H1 (cell line): Measurements from ENCODE around the gene GP9.

Experiments
- JUN ChIP-seq: IDR thresholded peaks from 2 replicates; pipeline ENCODE4 v1.6.1; 2011; ENCODE audit warnings: low read depth, mild to moderate bottlenecking, improper control_type of control experiment, low read length
- MAX ChIP-seq: IDR thresholded peaks from 2 replicates; pipeline ENCODE4 v1.6.1; 2012; ENCODE audit warnings: inconsistent platforms
- POLR2A ChIP-seq, 2 experiments: IDR thresholded peaks; 1 replicate in 1 of 2; 2 replicates in 1 of 2; pipeline ENCODE4 v1.6.1; 2011; ENCODE audit warnings: low read depth in 2 of 2, low read length in 2 of 2, mild to moderate bottlenecking in 2 of 2; ENCODE audit errors: control extremely low read depth in 1 of 2
- POLR2AphosphoS5 ChIP-seq: IDR thresholded peaks from 2 replicates; pipeline ENCODE4 v1.6.1; 2011; ENCODE audit warnings: low read depth, low read length
- POU5F1 ChIP-seq: IDR thresholded peaks from 2 replicates; pipeline ENCODE4 v1.6.1; 2011; ENCODE audit warnings: low read depth, mild to moderate bottlenecking, low read length, moderate library complexity
- RAD21 ChIP-seq, 2 experiments: IDR thresholded peaks in 1 of 2; conservative IDR thresholded peaks in 1 of 2; 2 replicates each; pipeline ENCODE4 v1.6.1; 2011; ENCODE audit warnings: low read depth in 2 of 2, low read length in 2 of 2, improper control_type of control experiment in 1 of 2, inconsistent platforms in 1 of 2, mild to moderate bottlenecking in 1 of 2, moderate library complexity in 1 of 2
- RXRA ChIP-seq: IDR thresholded peaks from 2 replicates; pipeline ENCODE4 v1.6.1; 2011; ENCODE audit warnings: low read depth, mild to moderate bottlenecking, low read length, moderate library complexity; ENCODE audit not compliant: insufficient read depth
- SP1 ChIP-seq: IDR thresholded peaks from 2 replicates; pipeline ENCODE4 v1.6.1; 2011; ENCODE audit warnings: low read depth, low read length
- SUZ12 ChIP-seq: fragments of 200-600 bp; sonication (generic); IDR thresholded peaks from 2 replicates; pipeline ENCODE4 v1.6.1; 2012; ENCODE audit warnings: mild to moderate bottlenecking, inconsistent platforms, low read length, moderate library complexity, mixed read lengths
- ZNF274 ChIP-seq: IDR thresholded peaks from 2 replicates; pipeline ENCODE4 v1.7.0; 2012; ENCODE audit warnings: low read length, borderline replicate concordance; ENCODE audit errors: extremely low read depth
- TF ChIP-seq, protein P1 (sequence below), 3 experiments: IDR thresholded peaks; 1 replicate in 2 of 3; 2 replicates in 1 of 3; pipeline versions ENCODE4 v1.5.1 to v1.6.1; 2011; ENCODE audit warnings: low read length in 3 of 3, mild to moderate bottlenecking in 3 of 3, inconsistent platforms in 2 of 3, low read depth in 1 of 3, moderate library complexity in 1 of 3; ENCODE audit not compliant: insufficient read depth in 1 of 3; ENCODE audit errors: control extremely low read depth in 1 of 3

DNA sequence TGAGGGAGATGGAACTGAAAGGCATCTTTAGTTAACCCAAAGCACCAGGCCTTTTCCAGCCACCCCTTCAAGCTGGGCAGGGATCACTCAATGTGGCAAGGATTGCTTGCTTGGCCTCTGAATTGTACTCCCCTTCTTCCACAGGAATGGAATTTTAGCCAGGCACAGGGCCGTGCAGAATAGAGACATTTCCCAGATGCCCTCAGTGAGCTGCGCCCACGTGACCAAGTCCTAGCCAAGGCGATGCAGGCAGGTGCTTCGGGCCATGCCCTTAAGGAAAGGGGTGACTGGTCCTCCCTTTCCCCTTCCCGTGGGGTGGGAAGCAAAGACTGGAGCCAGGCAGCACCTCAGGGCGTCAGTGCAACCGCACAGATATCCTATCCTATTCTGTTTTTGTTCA is 17.9 kb downstream of the GP9 start:
- TF ChIP-seq POLR2AphosphoS5 (no peak), SUZ12 (no peak), RAD21 (IDR thresholded peaks at IDR 0.05 in 1 of 2, conservative IDR thresholded peaks at IDR 0.05 in 1 of 2; ENCODE audit: low read depth in 2 of 2, low read length in 2 of 2) (no peak), POLR2A (IDR thresholded peaks at IDR 0.05; ENCODE audit: control extremely low read depth in 1 of 2, low read depth in 2 of 2, low read length in 2 of 2) (no peak), SP1 (no peak), JUN (no peak), POU5F1 (no peak), ZNF274 (no peak), MAX (no peak), RXRA (no peak)
- TF ChIP-seq, protein P1, sequence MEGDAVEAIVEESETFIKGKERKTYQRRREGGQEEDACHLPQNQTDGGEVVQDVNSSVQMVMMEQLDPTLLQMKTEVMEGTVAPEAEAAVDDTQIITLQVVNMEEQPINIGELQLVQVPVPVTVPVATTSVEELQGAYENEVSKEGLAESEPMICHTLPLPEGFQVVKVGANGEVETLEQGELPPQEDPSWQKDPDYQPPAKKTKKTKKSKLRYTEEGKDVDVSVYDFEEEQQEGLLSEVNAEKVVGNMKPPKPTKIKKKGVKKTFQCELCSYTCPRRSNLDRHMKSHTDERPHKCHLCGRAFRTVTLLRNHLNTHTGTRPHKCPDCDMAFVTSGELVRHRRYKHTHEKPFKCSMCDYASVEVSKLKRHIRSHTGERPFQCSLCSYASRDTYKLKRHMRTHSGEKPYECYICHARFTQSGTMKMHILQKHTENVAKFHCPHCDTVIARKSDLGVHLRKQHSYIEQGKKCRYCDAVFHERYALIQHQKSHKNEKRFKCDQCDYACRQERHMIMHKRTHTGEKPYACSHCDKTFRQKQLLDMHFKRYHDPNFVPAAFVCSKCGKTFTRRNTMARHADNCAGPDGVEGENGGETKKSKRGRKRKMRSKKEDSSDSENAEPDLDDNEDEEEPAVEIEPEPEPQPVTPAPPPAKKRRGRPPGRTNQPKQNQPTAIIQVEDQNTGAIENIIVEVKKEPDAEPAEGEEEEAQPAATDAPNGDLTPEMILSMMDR (IDR thresholded peaks at IDR 0.05; ENCODE audit: control extremely low read depth in 1 of 3, insufficient read depth in 1 of 3, low read depth in 1 of 3, low read length in 3 of 3): no peak
